HEK293T (cell line): ENCODE data around the gene CLASP2.

Experiments used
- CTCF ChIA-PET: fragments of 350-600 bp; formaldehyde crosslinking; extraction: SDS; loops from one replicate; lab custom pipeline; 2021; ENCODE audit warnings: antibody characterized with exemption, inconsistent platforms; lab: Yijun Ruan, JAX
- POLR2A ChIA-PET: fragments of 350-600 bp; formaldehyde crosslinking; extraction: SDS; loops from one replicate; lab custom pipeline; 2020; ENCODE audit warnings: antibody characterized with exemption, inconsistent platforms; lab: Yijun Ruan, JAX
- DNase-seq: peaks from one replicate; pipeline ENCODE4 v3.0.0; 2012; ENCODE audit warnings: mixed read lengths; ENCODE audit errors: extremely low spot score
- ARNT ChIP-seq: fragments of 450-650 bp; IDR thresholded peaks from 2 replicates; pipeline ENCODE4 v1.6.1; 2017; ENCODE audit warnings: mild to moderate bottlenecking
- BHLHE40 ChIP-seq: fragments of 450-650 bp; IDR thresholded peaks from 2 replicates; pipeline ENCODE4 v1.6.1; 2016; ENCODE audit warnings: mild to moderate bottlenecking, moderate library complexity, borderline replicate concordance
- CTBP1 ChIP-seq: fragments of 450-650 bp; IDR thresholded peaks from 2 replicates; pipeline ENCODE4 v1.6.1; 2016; ENCODE audit warnings: borderline replicate concordance
- ELF4 ChIP-seq: fragments of 450-650 bp; IDR thresholded peaks from 2 replicates; pipeline ENCODE4 v1.6.1; 2017; ENCODE audit warnings: antibody characterized with exemption
- FOXA1 ChIP-seq: fragments of 450-650 bp; IDR thresholded peaks from 2 replicates; pipeline ENCODE4 v1.6.1; 2016; ENCODE audit warnings: mild to moderate bottlenecking
- FOXK2 ChIP-seq: fragments of 450-650 bp; IDR thresholded peaks from 2 replicates; pipeline ENCODE4 v1.6.1; 2016; ENCODE audit warnings: mild to moderate bottlenecking
- FOXM1 ChIP-seq: fragments of 450-650 bp; IDR thresholded peaks from 2 replicates; pipeline ENCODE4 v1.6.1; 2017; ENCODE audit warnings: mild to moderate bottlenecking, borderline replicate concordance
- HDGF ChIP-seq: fragments of 450-650 bp; IDR thresholded peaks from 2 replicates; pipeline ENCODE4 v1.6.1; 2017; ENCODE audit warnings: antibody characterized with exemption, borderline replicate concordance
- L3MBTL2 ChIP-seq: fragments of 450-650 bp; conservative IDR thresholded peaks from 2 replicates; pipeline ENCODE4 v1.6.1; 2016; ENCODE audit warnings: mild to moderate bottlenecking
- LEF1 ChIP-seq: fragments of 450-650 bp; IDR thresholded peaks from 2 replicates; pipeline ENCODE4 v1.6.1; 2017; ENCODE audit warnings: mild to moderate bottlenecking, borderline replicate concordance
- NFRKB ChIP-seq: fragments of 450-650 bp; IDR thresholded peaks from 2 replicates; pipeline ENCODE4 v1.6.1; 2016; ENCODE audit warnings: mild to moderate bottlenecking, moderate library complexity
- PKNOX1 ChIP-seq: fragments of 450-650 bp; IDR thresholded peaks from 2 replicates; pipeline ENCODE4 v1.6.1; 2016
- SP1 ChIP-seq: fragments of 450-650 bp; IDR thresholded peaks from 2 replicates; pipeline ENCODE4 v1.6.1; 2017
- SUZ12 ChIP-seq: fragments of 450-650 bp; IDR thresholded peaks from 2 replicates; pipeline ENCODE4 v1.6.1; 2016; ENCODE audit warnings: mild to moderate bottlenecking
- TARDBP ChIP-seq: fragments of 450-650 bp; IDR thresholded peaks from 2 replicates; pipeline ENCODE4 v1.6.1; 2016
- ZNF384 ChIP-seq: fragments of 450-650 bp; IDR thresholded peaks from 2 replicates; pipeline ENCODE4 v1.6.1; 2016

The CLASP2 gene

DNA sequence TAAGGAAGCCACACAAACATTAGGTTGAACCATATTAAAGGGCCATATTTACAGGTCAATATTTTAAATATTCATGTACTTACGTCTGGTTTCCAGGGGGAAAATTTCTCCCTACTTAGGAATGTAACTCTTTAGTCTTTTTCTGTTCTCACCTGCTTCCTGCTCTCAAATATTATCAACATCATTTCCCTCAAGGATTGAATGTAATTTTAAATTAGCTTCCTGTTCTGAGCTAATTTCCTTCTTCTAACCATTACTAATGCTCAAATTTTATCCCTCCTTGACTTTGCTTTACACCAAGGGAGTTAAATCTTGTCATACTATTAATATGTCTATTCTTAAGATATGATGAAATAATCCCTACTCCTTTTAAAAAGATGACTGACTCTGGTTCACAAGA is 174.5 kb downstream of the CLASP2 start:
- TF ChIP-seq ARNT (no peak), ZNF384 (no peak), LEF1 (no peak), HDGF (no peak), ELF4 (no peak), FOXK2 (no peak), NFRKB (no peak), CTBP1 (no peak), FOXA1 (no peak), FOXM1 (no peak)
- ChIA-PET POLR2A (no interaction called here), CTCF (no interaction called here)
- DNase-seq = no peak

- DNase-seq = no peak
- POLR2A ChIA-PET = no interaction called here
- CTCF ChIA-PET = interaction anchor here (0.7 kb wide), 1 partner anchor 16 kb away, joined by 3 read pairs; no protein-coding TSS in a partner anchor
- TF ChIP-seq ARNT (no peak), ELF4 (no peak), L3MBTL2 (no peak), PKNOX1 (no peak), TARDBP (no peak), FOXA1 (no peak), FOXM1 (no peak), ZNF384 (no peak), LEF1 (no peak), FOXK2 (no peak), BHLHE40 (no peak), NFRKB (no peak), SP1 (no peak), CTBP1 (no peak), HDGF (no peak), SUZ12 (no peak)
These were observed 176.1 kb downstream of the CLASP2 start for GRCh38 chr3:33541918-33542317.

GRCh38 chr3:33538678-33539339 is 179.2 kb downstream of the CLASP2 start:
- no peak for DNase-seq
- ChIA-PET POLR2A (no interaction called here), CTCF (interaction anchor here (0.6 kb wide), 1 partner anchor 61 kb away, joined by 3 read pairs; no protein-coding TSS in a partner anchor)
- TF ChIP-seq PKNOX1 (no peak), NFRKB (no peak), SUZ12 (no peak), FOXK2 (no peak), LEF1 (no peak), HDGF (no peak), BHLHE40 (no peak), L3MBTL2 (no peak), FOXM1 (no peak), ARNT (no peak)

- ChIA-PET CTCF (interaction anchor here (0.8 kb wide), 1 partner anchor 241 kb away, joined by 3 read pairs; no protein-coding TSS in a partner anchor), POLR2A (no interaction called here)
- DNase-seq = no peak
- TF ChIP-seq SP1 (no peak), NFRKB (no peak), ZNF384 (no peak), BHLHE40 (no peak), LEF1 (no peak), TARDBP (no peak), FOXA1 (no peak), ELF4 (no peak), FOXM1 (no peak), CTBP1 (no peak), PKNOX1 (no peak), L3MBTL2 (no peak), ARNT (no peak), SUZ12 (no peak)
These were observed 180.9 kb downstream of the CLASP2 start for GRCh38 chr3:33537133-33537532.

GRCh38 chr3:33526787-33527186 is 191.3 kb downstream of the CLASP2 start:
- no peak for TF ChIP-seq LEF1
- TF ChIP-seq NFRKB = no peak
- TF ChIP-seq BHLHE40 = no peak
- ChIA-PET CTCF (no interaction called here), POLR2A (no interaction called here)
- DNase-seq = no peak

- TF ChIP-seq ELF4 = no peak
- TF ChIP-seq ARNT = no peak
- no peak for TF ChIP-seq PKNOX1
- no peak for TF ChIP-seq SUZ12
- no peak for TF ChIP-seq FOXA1
- TF ChIP-seq LEF1 = no peak
- TF ChIP-seq BHLHE40 = no peak
- no peak for TF ChIP-seq FOXK2
- no peak for DNase-seq
- ChIA-PET CTCF (no interaction called here), POLR2A (no interaction called here)
These were observed 192.8 kb downstream of the CLASP2 start for GRCh38 chr3:33525232-33525631.
